GM18951 (cell line): ENCODE results near the gene GADL1.

ENCODE experiments used
- POLR2A ChIP-seq: IDR thresholded peaks from 4 replicates; pipeline ENCODE4 v1.6.1; 2011; ENCODE audit warnings: mild to moderate bottlenecking; ENCODE audit not compliant: insufficient read length, insufficient read depth; ENCODE audit errors: extremely low read depth
- in situ Hi-C: fragments of 300-500 bp; cut with MboI; formaldehyde crosslinking; loops from one replicate; pipeline ENCODE4 v1.12.0; 2022; ENCODE audit warnings: low sequenced_read_pairs, mixed read lengths, inconsistent platforms; ENCODE audit not compliant: unreplicated experiment

Gene GADL1

GRCh38 chr3:30752491-30752890 is 142.0 kb downstream of the GADL1 start:
- TF ChIP-seq POLR2A = no peak
- in situ Hi-C loops = no loop called here

- no peak for TF ChIP-seq POLR2A
- in situ Hi-C loops = no loop called here
Observed at GRCh38 chr3:30751610-30752299, 142.7 kb downstream of the GADL1 start.

GRCh38 chr3:30750967-30751366 is 143.5 kb downstream of the GADL1 start:
- TF ChIP-seq POLR2A = no peak
- in situ Hi-C loops = no loop called here

- in situ Hi-C loops = no loop called here
Observed at GRCh38 chr3:30749230-30749629, 145.2 kb downstream of the GADL1 start.

GRCh38 chr3:30747771-30748281 is 146.6 kb downstream of the GADL1 start:
- in situ Hi-C loops = no loop called here
- no peak for TF ChIP-seq POLR2A

More at GRCh38 chr3:30749230-30749629, 145.2 kb downstream of the GADL1 start:
- no peak for TF ChIP-seq POLR2A

GRCh38 chr3:30743641-30744317 is 150.7 kb downstream of the GADL1 start:
- no peak for TF ChIP-seq POLR2A
- in situ Hi-C loops = no loop called here

GRCh38 chr3:30742796-30743619 is 151.5 kb downstream of the GADL1 start:
- in situ Hi-C loops = no loop called here
- TF ChIP-seq POLR2A = no peak

- TF ChIP-seq POLR2A = no peak
- in situ Hi-C loops = no loop called here
Observed at GRCh38 chr3:30741889-30742288, 152.6 kb downstream of the GADL1 start.

GRCh38 chr3:30738605-30739004 is 155.9 kb downstream of the GADL1 start:
- TF ChIP-seq POLR2A = no peak
- in situ Hi-C loops = no loop called here

GRCh38 chr3:30737743-30738499 is 156.5 kb downstream of the GADL1 start:
- in situ Hi-C loops = no loop called here
- no peak for TF ChIP-seq POLR2A

GRCh38 chr3:30733696-30734095 is 160.8 kb downstream of the GADL1 start:
- no peak for TF ChIP-seq POLR2A
- in situ Hi-C loops = no loop called here

- in situ Hi-C loops = no loop called here
- TF ChIP-seq POLR2A = no peak
Observed at GRCh38 chr3:30733209-30733608, 161.3 kb downstream of the GADL1 start.

- in situ Hi-C loops = no loop called here
- TF ChIP-seq POLR2A = no peak
Observed at GRCh38 chr3:30730967-30731366, 163.5 kb downstream of the GADL1 start.
